H54 (cell line): ENCODE measurements around the gene UTF1.
"Not testable (repeated sequence)": the region's sequence is repeated elsewhere in the genome, so short reads cannot be mapped to it uniquely, and the experiment has no call there.

Experiments
- DNase-seq: peaks from one replicate; pipeline ENCODE4 v3.0.0; 2011; ENCODE audit warnings: low spot score, mixed read lengths; ENCODE audit not compliant: insufficient read length
- FAIRE-seq: peaks from 3 replicates; lab custom pipeline; 2011; peaks lifted over from hg19 to GRCh38; lab: Jason Lieb, UNC
- POLR2A ChIP-seq: IDR thresholded peaks from 2 replicates; pipeline ENCODE4 v1.6.1; 2011; ENCODE audit warnings: low read depth, mild to moderate bottlenecking, low read length

The UTF1 gene

DNA sequence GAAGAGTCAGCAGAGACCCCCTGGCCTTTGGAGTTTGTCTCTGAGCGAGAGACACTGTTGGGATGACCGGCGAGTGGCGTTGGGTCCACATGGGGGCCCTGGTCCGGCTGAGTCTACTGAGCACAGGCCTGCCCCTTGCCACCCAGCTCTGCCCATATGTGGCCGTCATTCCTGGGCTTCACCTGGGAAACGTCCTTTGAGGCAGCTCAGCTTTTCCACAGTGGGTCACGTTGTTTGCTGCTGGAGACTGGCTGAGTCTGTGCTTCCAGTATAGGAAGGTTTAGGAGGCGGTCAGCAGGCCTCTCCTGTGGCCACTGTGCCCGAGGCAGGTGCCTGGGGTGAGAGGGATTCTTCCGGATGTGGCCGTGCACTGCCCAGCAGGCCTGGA, 29.6 kb downstream of the UTF1 start:
- no peak for FAIRE-seq
- no peak for TF ChIP-seq POLR2A
- peak; percentile 49 for DNase-seq

DNA sequence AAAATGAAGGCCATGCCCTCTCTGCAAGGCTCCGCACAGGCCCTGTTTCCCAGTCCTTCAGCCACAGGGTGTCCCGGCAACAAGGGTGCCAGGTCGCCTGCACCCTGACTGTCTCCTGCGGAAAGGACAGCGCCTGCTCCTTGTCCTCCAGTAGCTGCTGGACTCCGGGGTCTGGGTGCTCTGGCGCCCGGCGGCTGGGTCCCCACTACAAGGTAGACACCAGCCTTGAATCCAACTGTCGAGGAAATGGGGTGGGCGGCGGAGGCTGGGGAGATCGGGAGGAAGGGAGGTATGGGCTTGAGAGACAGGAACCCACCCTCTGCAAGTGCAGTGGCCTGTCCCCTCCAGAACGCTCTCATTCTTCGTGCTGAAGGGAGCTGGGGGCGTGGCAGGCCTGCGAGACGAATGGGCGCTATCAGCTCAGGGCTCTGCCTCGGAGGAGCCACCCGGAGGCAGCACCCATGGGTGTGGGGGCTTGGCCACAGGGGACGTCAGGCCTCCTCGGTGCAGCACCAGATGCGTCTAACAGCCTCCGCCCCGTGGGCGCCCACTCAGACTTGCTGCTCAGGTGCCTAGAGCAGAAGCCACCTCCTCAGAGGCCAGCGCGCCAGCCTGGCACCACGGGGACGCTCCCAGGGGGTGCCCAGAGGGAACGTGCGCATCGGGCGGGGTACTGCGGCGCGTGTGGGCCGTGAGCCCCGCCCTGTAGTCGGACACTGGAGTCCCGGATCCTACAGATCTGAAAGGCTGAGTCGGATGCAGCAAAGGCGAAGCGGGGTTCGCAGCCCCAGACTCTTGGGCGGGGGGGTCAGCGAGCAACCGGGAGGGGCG, 31.1 kb downstream of the UTF1 start:
- FAIRE-seq = no peak
- no peak for TF ChIP-seq POLR2A
- DNase-seq = peak; percentile 54

DNA sequence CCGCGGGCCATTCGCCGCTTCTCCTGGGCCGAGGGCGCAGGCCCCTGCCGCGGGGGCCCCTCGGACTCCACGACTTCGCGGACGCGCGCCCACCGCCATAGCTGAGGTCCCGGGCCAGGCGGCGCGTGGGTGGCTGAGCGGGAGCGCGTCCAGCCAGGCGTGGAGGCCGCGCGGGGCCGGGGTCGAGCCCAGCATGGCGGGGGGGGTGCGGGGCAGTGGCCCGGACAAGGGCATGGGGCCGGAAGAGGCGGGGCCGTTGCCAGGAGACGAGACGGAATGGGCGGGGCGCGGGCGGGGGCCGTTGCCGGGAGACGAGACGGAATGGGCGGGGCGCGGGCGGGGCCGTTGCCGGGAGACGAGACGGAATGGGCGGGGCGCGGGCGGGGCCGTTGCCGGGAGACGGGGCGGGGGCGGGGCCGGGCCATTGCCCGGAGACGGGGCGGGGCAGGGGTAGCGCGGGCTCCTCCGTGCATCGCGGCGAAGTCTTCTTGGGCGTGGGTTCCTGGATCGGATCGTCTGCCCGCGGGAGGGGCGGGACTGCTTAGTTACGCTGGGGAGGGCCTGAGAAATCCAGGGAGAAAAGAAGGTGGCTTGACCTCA, 31.8 kb downstream of the UTF1 start:
- peak; percentile 61 for DNase-seq
- no peak for FAIRE-seq
- no peak for TF ChIP-seq POLR2A

DNA sequence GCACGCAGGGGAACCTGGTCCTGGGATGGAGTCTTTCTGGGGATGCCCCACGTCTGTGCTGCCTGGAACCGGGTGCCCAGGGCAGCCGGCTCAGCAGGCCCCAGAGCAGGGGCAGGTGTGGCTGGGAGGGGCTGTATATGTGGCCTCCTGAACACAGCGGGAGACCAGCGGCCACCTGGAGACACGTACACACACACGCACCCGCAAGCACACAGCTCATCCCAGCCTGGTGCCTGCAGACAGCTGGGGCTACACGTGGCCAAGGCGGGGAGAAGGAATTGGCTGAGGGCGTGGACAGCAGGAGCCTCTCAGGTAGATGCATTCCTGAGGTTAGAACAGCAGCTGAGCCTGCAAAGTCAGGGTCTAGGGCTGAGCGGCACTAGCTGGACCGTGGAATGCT, 32.7 kb downstream of the UTF1 start:
- no peak for TF ChIP-seq POLR2A
- no peak for FAIRE-seq
- DNase-seq = no peak

DNA sequence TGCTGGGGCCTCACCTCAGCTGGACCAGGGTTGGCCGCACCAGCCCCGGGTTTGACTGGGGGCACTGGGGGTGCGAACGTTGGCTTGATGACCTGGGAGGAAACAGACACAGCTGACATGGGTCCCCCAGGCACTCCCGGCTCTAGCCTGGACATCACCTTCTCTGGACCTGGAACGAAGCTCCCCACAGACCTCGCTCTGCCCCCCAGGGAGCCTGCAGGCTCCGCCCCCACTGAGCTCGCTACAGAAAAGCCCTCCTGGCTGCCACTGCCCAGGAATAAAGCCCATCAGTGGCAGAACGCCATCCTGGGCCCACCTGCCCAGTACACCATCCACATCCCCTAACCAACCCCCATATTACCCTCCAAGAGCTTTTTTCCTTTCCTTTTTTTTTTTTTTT, 33.7 kb downstream of the UTF1 start:
- FAIRE-seq (no peak), DNase-seq (no peak)
- TF ChIP-seq POLR2A = no peak

DNA sequence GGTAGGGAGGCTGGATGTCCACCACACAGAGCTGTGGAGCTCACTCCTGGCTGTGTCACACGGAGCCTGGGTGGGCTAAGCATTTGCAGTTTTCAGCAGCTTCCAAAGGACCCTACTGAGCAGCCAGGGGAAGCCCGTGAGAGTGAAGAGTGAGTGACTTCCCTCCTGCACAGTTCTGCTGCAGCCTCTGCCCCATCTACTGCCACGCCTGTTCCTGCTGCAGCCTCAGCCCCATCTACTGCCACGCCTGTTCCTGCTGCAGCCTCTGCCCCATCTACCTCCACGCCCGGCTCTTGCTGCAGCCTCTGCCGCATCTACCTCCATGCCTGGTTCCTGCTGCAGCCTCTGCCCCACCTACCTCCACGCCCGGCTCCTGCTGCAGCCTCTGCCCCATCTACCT, 34.4 kb downstream of the UTF1 start:
- no peak for DNase-seq
- FAIRE-seq = peak; percentile 71
- no peak for TF ChIP-seq POLR2A

DNA sequence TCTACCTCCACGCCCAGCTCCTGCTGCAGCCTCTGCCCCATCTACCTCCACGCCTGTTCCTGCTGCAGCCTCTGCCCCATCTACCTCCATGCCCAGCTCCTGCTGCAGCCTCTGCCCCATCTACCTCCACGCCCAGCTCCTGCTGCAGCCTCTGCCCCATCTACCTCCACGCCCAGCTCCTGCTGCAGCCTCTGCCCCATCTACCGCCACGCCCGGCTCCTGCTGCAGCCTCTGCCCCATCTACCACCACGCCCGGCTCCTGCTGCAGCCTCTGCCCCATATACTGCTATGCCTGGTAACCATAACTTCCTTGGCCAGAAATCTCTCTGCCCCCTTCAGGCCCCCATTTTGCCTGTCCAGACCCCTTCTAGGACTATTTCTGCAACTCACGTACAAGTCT, 35.0 kb downstream of the UTF1 start:
- DNase-seq, FAIRE-seq: not testable (repeated sequence)

DNA sequence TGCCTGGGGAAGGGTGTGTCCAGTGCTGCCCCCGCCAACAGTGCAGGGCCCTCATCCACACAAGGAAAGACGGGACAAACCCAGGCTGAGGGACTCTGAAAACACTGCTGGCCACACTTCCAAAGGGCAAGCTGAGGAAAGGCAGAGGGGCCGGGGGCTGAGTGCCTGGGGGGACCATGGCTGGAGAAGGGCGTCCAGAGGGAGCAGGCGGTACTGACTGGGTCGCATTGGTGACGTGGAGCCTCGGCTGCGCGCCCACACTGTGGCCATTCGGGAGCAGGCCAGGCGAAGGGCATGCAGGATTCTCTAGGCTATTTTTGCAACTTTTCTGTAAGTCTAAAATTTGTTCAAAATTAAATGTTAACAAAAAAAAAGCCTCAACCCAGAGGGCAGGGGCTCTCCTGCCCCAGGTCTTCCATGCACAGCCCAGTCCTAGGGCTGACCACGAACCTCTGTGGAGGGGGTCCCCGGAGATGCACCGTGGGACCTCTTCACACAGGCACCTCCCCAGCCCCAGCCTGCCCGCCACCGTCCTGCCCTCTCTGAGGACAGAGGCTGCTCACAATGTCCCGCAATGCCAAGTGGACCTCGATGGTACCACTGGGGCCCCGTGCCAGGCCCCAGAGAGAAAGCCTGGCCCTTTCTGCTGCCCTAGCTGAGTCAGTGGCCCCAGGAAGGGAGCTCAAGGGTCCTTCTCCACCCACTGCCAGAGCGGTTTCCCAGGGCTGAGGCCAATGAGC, 36.2 kb downstream of the UTF1 start:
- FAIRE-seq (no peak), DNase-seq (no peak)
- no peak for TF ChIP-seq POLR2A

DNA sequence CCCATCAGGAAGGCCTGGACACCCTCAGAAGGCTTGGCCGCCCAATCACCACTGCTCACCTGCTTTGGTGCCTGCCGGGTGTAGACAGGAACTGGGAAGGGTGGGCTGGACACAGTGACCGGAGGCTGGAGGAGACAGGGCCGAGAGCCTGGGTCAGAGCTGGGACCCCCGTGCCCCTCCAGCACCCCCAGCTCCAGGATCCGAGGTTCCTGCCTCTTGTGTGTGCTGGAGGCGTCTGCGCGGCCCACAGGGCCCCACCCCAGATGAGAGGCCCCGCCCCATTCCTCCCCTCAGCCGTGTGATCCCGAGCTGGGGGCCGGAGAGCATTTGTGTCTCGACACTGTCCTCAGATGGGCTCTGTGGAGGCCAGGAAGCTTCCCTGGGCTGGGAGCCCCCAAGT, 37.3 kb downstream of the UTF1 start:
- no peak for TF ChIP-seq POLR2A
- no peak for FAIRE-seq
- DNase-seq = no peak

DNA sequence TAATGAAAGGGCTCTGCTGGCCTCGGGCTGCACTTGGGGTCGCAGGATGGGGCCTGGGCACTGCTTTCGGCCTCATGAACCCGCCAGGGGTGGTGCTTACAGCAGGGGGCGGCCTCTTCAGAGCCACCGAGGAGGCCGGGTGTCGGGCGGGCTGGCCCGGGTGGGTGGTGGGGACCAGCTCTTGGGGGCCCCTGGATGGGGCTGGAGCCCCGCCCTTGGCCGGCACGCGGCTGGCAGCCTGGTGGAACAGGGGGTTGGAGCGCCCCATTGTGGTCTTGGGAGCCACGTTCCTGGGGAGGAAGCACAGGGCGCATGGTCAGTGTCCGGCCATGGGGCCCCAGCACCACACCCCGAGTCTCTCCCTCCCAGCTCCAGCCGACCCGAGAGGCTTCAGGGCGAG, 37.8 kb downstream of the UTF1 start:
- no peak for FAIRE-seq
- TF ChIP-seq POLR2A = no peak
- DNase-seq = no peak

DNA sequence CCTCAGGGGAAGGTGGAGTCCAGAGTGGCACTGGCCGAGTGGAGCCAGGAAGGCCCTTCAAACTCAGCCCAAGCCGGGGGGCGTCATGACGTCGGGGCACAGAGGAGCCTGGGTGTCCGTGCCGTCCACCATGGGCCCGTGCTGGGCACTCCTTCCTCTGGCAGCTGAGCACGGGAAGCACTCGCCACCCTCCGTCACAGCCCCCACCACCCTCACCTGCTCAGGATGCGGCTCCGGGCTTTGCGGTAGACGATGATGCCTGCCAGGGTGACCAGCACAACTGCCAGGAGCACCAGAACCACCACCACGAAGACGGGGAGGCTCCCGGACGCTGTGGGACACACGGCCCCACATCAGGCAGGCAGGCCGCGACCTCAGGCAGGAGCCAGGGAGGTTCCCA, 38.5 kb downstream of the UTF1 start:
- FAIRE-seq (no peak), DNase-seq (no peak)
- no peak for TF ChIP-seq POLR2A

DNA sequence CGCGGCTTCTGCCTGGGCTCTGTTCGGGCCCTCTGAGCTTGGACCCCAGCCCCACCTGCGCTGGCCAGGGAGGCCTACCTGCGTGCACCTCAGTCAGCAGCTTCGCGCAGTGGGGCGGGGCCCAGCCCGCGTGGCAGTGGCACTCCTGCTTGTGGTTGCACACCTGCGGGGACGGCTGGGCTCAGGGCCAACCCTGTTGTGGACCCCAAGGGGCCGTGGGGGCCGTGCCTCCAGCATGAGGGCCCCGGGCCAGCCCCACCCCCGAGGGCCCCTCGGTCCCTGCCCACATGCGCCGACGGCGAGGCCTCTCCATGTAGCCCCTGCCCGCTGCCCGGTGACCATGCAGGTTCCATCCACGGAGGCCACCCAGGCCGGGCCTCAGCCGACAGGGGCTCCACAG, 39.4 kb downstream of the UTF1 start:
- TF ChIP-seq POLR2A = no peak
- DNase-seq = no peak
- FAIRE-seq = no peak

DNA sequence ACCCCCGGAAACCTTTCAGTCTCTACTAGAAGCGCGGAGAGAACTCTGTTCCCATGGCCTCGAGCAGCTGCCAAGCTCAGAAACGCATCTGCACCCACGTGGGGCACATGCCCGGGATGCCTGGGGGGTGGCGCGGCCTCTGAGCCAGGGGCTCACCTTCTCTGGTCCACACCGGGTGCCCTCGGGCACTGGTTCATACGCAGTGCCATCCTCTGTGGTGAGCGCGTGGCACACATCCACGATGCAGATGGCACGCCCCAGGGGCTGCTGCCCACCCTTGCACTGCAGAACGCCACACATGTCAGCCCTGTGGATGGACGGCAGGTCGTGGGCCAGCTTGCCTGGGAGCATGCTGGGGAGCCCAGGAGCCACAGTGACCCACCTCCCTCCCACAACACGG, 40.2 kb downstream of the UTF1 start:
- no peak for FAIRE-seq
- TF ChIP-seq POLR2A = no peak

DNA sequence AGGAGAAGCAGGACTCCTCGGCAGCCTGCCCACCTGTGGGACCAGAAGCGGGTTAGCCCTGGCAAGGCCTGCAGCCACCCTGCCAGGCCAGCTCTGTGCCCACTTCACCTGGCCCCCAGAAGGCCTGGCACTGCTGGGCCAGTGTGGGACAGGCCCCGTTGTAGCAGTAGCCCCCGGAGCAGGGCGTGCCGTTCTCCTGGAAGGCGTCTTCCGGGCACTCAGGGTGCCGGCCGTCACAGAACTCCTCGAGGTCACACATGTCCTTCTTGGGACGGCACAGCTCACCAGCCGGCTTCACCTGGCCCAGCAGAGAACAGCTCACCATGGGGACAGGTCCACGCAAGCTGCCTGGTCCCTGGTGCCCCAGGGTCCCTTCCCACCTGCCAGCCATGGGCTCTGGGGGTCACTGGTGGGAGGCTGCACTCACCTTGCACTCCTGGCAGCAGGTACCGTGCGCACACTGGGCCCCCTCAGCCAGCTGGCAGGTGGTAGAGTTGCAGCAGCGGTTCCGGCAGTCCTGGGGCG, 40.8 kb downstream of the UTF1 start:
- DNase-seq (no peak), FAIRE-seq (no peak)
- TF ChIP-seq POLR2A = no peak

More for the DNA sequence above, 40.2 kb downstream of the UTF1 start:
- DNase-seq = no peak
